WTC11 (cell line): ENCODE data around the gene TNFSF9. TPM values are rescaled to one million over a fixed set of nuclear protein-coding genes. Genes with fewer than 3 reads are reported as not detected.

ENCODE experiments used
- ATAC-seq: fragments of 200-7000 bp; cut with Tn5 transposase; 2 replicates; pipeline ENCODE4 v1.10.0; 2021; ENCODE audit warnings: mild to moderate bottlenecking, moderate library complexity
- CTCF ChIA-PET: fragments of 300-600 bp; sonication (Branson Sonifier 250); formaldehyde crosslinking; loops from one replicate; lab custom pipeline; 2021; ENCODE audit warnings: antibody characterized with exemption; lab: Charles Lee
- POLR2A ChIA-PET: fragments of 350-600 bp; sonication (Branson Sonifier 250); formaldehyde crosslinking; loops from one replicate; lab custom pipeline; 2021; ENCODE audit warnings: antibody characterized with exemption; lab: Charles Lee
- DNase-seq: peaks from one replicate; pipeline ENCODE4 v3.0.0; 2021; ENCODE audit warnings: low spot score
- H3K27ac Mint-ChIP-seq: 2 replicates; pipeline ENCODE4 v1.8.0; 2021; ENCODE audit warnings: mixed read lengths
- H3K27me3 Mint-ChIP-seq: 2 replicates; pipeline ENCODE4 v1.8.0; 2021; ENCODE audit warnings: low read depth, mild to moderate bottlenecking, moderate library complexity, mixed read lengths
- H3K36me3 Mint-ChIP-seq: 2 replicates; pipeline ENCODE4 v1.8.0; 2021; ENCODE audit warnings: mixed read lengths
- H3K4me1 Mint-ChIP-seq: 2 replicates; pipeline ENCODE4 v1.8.0; 2022; ENCODE audit warnings: mixed read lengths
- H3K4me3 Mint-ChIP-seq: 2 replicates; pipeline ENCODE4 v1.8.0; 2021; ENCODE audit warnings: mild to moderate bottlenecking, moderate library complexity, mixed read lengths
- H3K9me3 Mint-ChIP-seq: 2 replicates; pipeline ENCODE4 v1.8.0; 2021; ENCODE audit warnings: mixed read lengths
- CBFB ChIP-seq: sonication (generic); formaldehyde crosslinking; IDR thresholded peaks from 2 replicates; pipeline ENCODE4 v1.8.1; 2022; ENCODE audit warnings: mild to moderate bottlenecking, low read depth, missing genetic modification reagents
- CREM ChIP-seq: sonication (generic); formaldehyde crosslinking; IDR thresholded peaks from 2 replicates; pipeline ENCODE4 v1.8.1; 2022; ENCODE audit warnings: mild to moderate bottlenecking, missing genetic modification reagents, moderate library complexity
- ELF4 ChIP-seq: sonication (generic); formaldehyde crosslinking; IDR thresholded peaks from 2 replicates; pipeline ENCODE4 v1.8.1; 2022; ENCODE audit warnings: low read depth, mild to moderate bottlenecking, moderate library complexity, missing genetic modification reagents
- GRHL2 ChIP-seq: fragments of 250-450 bp; sonication (Bioruptor Pico); IDR thresholded peaks from 2 replicates; pipeline ENCODE4 v1.8.0; 2022; ENCODE audit warnings: mild to moderate bottlenecking, moderate library complexity; ENCODE audit not compliant: insufficient replicate concordance, severe bottlenecking
- HMGA2 ChIP-seq: fragments of 250-450 bp; sonication (Bioruptor Pico); IDR thresholded peaks from 2 replicates; pipeline ENCODE4 v1.4.0; 2021; ENCODE audit warnings: mild to moderate bottlenecking, moderate library complexity
- HMGXB4 ChIP-seq: sonication (generic); formaldehyde crosslinking; IDR thresholded peaks from 2 replicates; pipeline ENCODE4 v1.8.1; 2023; ENCODE audit warnings: mild to moderate bottlenecking, moderate library complexity, missing genetic modification reagents
- JAZF1 ChIP-seq: fragments of 250-450 bp; sonication (Bioruptor Pico); IDR thresholded peaks from 2 replicates; pipeline ENCODE4 v1.9.0; 2021; ENCODE audit warnings: moderate library complexity, mild to moderate bottlenecking, inconsistent platforms
- MYBL2 ChIP-seq: sonication (generic); formaldehyde crosslinking; IDR thresholded peaks from 2 replicates; pipeline ENCODE4 v1.8.1; 2023; ENCODE audit warnings: mild to moderate bottlenecking, moderate library complexity, missing genetic modification reagents
- NFE2L1 ChIP-seq: sonication (generic); formaldehyde crosslinking; IDR thresholded peaks from 2 replicates; pipeline ENCODE4 v1.8.1; 2023; ENCODE audit warnings: missing genetic modification reagents
- NR1H2 ChIP-seq: sonication (generic); formaldehyde crosslinking; IDR thresholded peaks from 2 replicates; pipeline ENCODE4 v1.9.0; 2021; ENCODE audit warnings: mild to moderate bottlenecking, moderate library complexity, missing genetic modification reagents
- RORB ChIP-seq: fragments of 250-450 bp; sonication (Bioruptor Pico); IDR thresholded peaks from 2 replicates; pipeline ENCODE4 v1.9.0; 2021; ENCODE audit warnings: mild to moderate bottlenecking
- TCF7 ChIP-seq: sonication (generic); formaldehyde crosslinking; IDR thresholded peaks from 2 replicates; pipeline ENCODE4 v1.8.0; 2022; ENCODE audit warnings: mild to moderate bottlenecking, low read depth, missing genetic modification reagents, moderate library complexity
- TEAD1 ChIP-seq: sonication (generic); formaldehyde crosslinking; IDR thresholded peaks from 2 replicates; pipeline ENCODE4 v1.8.0; 2022; ENCODE audit warnings: mild to moderate bottlenecking, missing genetic modification reagents
- ZNF317 ChIP-seq: sonication (generic); formaldehyde crosslinking; IDR thresholded peaks from 2 replicates; pipeline ENCODE4 v1.8.1; 2023; ENCODE audit warnings: low read depth, mild to moderate bottlenecking, moderate library complexity, missing genetic modification reagents, borderline replicate concordance
- ZNF396 ChIP-seq: fragments of 250-450 bp; sonication (Bioruptor Pico); IDR thresholded peaks from 2 replicates; pipeline ENCODE4 v1.8.0; 2021; ENCODE audit warnings: mild to moderate bottlenecking, moderate library complexity, borderline replicate concordance
- ZNF416 ChIP-seq: fragments of 250-450 bp; sonication (Bioruptor Pico); IDR thresholded peaks from 2 replicates; pipeline ENCODE4 v1.9.0; 2021; ENCODE audit warnings: mild to moderate bottlenecking, inconsistent platforms
- ZNF425 ChIP-seq: fragments of 250-450 bp; sonication (Bioruptor Pico); conservative IDR thresholded peaks from 2 replicates; pipeline ENCODE4 v1.9.0; 2021; ENCODE audit warnings: mild to moderate bottlenecking
- ZNF512 ChIP-seq: sonication (generic); formaldehyde crosslinking; IDR thresholded peaks from 2 replicates; pipeline ENCODE4 v1.8.1; 2022; ENCODE audit warnings: missing genetic modification reagents, borderline replicate concordance
- total RNA-seq: library from RNA; stranded (reverse); gene quantifications from 3 replicates; pipeline ENCODE4 v1.2.3, GENCODE V29; 2021
- TF ChIP-seq, protein P1 (sequence below): sonication (generic); formaldehyde crosslinking; IDR thresholded peaks from 2 replicates; pipeline ENCODE4 v1.8.0; 2023; ENCODE audit warnings: missing genetic modification reagents
- TF ChIP-seq, protein P2 (sequence below): sonication (generic); formaldehyde crosslinking; IDR thresholded peaks from 2 replicates; pipeline ENCODE4 v1.8.1; 2023; ENCODE audit warnings: mild to moderate bottlenecking, missing genetic modification reagents
- TF ChIP-seq, protein P3 (sequence below): sonication (generic); formaldehyde crosslinking; IDR thresholded peaks from 2 replicates; pipeline ENCODE4 v1.8.1; 2023; ENCODE audit warnings: mild to moderate bottlenecking, missing genetic modification reagents, moderate library complexity

TNFSF9 gene
- total RNA-seq, 1 experiment from 2014 or later: 2.9 TPM

- no peak overlapping the region for H3K27ac Mint-ChIP-seq
- no peak overlapping the region for H3K4me3 Mint-ChIP-seq
- H3K27me3 Mint-ChIP-seq: peaks cover 8% of the 10 kb centered on the region
- H3K36me3 Mint-ChIP-seq: no peaks in the 10 kb centered on the region
- TF ChIP-seq GRHL2 (CRISPR knock-in tag): no peak
- TF ChIP-seq CBFB (CRISPR knock-in tag): no peak
- no peak for TF ChIP-seq MYBL2
- TF ChIP-seq RORB (CRISPR knock-in tag): no peak
- CTCF ChIA-PET: no interaction called here
- H3K4me1 Mint-ChIP-seq: peaks cover 15% of the 10 kb centered on the region
- DNase-seq: no peak
- POLR2A ChIA-PET: interaction anchor here (0.9 kb wide), 1 partner anchor 8 kb away, joined by 3 read pairs; no protein-coding TSS in a partner anchor
- ATAC-seq: no peak
- no peaks in the 10 kb centered on the region for H3K9me3 Mint-ChIP-seq
Measured at GRCh38 chr19:6484831-6485230, 46.0 kb upstream of the TNFSF9 start.

DNA sequence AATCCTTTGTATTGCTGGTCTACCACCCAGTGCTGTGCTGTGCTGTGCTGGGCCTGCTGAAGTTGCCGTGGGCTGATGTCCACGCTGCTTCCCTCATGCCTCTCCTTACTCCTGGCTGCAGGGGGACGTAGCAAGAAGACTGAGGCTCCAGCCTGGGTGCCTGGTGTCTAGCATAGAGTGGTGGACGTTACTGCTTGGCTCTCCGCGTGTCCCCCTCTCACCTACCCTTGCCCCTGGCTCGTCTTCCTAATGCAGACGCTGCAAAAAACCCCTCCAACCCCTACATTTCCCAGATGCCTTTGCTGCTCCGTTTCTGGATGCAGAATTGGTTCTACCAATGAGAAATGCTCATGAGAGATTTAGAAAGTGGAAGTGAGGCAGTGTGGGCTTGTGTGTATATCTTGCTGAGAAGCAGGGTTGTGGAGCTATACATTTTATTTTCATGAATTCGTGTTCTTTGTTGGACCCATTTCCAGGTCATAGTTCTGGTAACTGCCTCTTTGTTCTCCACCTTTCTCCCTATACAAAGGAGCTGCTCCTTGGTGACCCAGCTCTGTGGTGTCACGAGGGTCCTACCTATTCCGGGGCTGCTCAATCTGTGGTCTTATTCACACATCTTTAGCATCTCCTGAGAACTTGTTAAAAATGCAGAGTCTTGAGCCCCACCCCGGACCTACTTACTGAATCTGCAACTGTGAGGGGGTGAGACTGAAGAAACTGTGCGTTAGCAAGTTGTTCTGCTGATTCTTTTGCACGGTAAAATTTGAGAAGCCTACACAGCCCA is 41.4 kb upstream of the TNFSF9 start:
- POLR2A ChIA-PET: interaction anchor here (0.6 kb wide), 1 partner anchor 91 kb away, joined by 3 read pairs; no protein-coding TSS in a partner anchor
- Mint-ChIP-seq H3K9me3 (peaks cover 11% of the 10 kb centered on the region), H3K4me3 (no peak overlapping the region), H3K27ac (no peak overlapping the region), H3K4me1 (no peaks in the 10 kb centered on the region), H3K27me3 (peaks cover 17% of the 10 kb centered on the region), H3K36me3 (no peaks in the 10 kb centered on the region)
- CTCF ChIA-PET: no interaction called here
- ATAC-seq (no peak), DNase-seq (no peak)
- TF ChIP-seq CBFB (CRISPR knock-in tag) (no peak), ZNF416 (CRISPR knock-in tag) (no peak), ZNF512 (CRISPR knock-in tag) (no peak), ELF4 (CRISPR knock-in tag) (no peak), CREM (CRISPR knock-in tag) (no peak), NR1H2 (CRISPR knock-in tag) (no peak), HMGA2 (CRISPR knock-in tag) (no peak), ZNF317 (no peak)
- TF ChIP-seq, protein P1, sequence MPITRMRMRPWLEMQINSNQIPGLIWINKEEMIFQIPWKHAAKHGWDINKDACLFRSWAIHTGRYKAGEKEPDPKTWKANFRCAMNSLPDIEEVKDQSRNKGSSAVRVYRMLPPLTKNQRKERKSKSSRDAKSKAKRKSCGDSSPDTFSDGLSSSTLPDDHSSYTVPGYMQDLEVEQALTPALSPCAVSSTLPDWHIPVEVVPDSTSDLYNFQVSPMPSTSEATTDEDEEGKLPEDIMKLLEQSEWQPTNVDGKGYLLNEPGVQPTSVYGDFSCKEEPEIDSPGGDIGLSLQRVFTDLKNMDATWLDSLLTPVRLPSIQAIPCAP (CRISPR knock-in tag): no peak

DNA sequence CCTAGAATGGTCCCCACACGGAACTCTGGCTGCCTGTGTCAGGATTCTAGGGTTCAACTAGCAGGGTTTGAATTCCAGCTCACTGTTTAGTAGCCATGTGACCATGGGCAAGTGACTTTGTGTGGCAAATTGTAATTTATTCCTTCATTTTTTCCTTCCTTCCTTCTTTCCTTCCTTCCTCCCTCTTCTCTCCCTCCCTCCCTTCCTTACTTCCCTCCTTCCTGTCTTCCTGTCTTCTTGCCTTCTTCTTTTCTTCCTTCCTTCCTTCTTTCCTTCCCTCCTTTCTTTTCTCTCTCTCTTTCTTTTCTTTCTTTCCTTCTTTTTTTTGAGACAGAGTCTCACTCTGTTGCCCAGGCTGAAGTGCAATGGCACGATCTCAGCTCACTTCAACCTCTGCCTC is 40.7 kb upstream of the TNFSF9 start:
- ChIA-PET POLR2A (interaction anchor here (0.6 kb wide), 1 partner anchor 90 kb away, joined by 3 read pairs; no protein-coding TSS in a partner anchor), CTCF (no interaction called here)
- no peak overlapping the region for H3K27ac Mint-ChIP-seq
- no peaks in the 10 kb centered on the region for H3K4me1 Mint-ChIP-seq
- no peaks in the 10 kb centered on the region for H3K36me3 Mint-ChIP-seq
- DNase-seq: no peak
- no peak for TF ChIP-seq TCF7
- TF ChIP-seq, protein P2, sequence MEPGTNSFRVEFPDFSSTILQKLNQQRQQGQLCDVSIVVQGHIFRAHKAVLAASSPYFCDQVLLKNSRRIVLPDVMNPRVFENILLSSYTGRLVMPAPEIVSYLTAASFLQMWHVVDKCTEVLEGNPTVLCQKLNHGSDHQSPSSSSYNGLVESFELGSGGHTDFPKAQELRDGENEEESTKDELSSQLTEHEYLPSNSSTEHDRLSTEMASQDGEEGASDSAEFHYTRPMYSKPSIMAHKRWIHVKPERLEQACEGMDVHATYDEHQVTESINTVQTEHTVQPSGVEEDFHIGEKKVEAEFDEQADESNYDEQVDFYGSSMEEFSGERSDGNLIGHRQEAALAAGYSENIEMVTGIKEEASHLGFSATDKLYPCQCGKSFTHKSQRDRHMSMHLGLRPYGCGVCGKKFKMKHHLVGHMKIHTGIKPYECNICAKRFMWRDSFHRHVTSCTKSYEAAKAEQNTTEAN (CRISPR knock-in tag): no peak
- TF ChIP-seq, protein P3, sequence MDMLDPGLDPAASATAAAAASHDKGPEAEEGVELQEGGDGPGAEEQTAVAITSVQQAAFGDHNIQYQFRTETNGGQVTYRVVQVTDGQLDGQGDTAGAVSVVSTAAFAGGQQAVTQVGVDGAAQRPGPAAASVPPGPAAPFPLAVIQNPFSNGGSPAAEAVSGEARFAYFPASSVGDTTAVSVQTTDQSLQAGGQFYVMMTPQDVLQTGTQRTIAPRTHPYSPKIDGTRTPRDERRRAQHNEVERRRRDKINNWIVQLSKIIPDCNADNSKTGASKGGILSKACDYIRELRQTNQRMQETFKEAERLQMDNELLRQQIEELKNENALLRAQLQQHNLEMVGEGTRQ: no peak
- no peak for TF ChIP-seq JAZF1 (CRISPR knock-in tag)
- no peak for TF ChIP-seq NFE2L1 (CRISPR knock-in tag)
- no peak for TF ChIP-seq HMGXB4 (CRISPR knock-in tag)
- TF ChIP-seq ZNF425: no peak
- no peak for TF ChIP-seq TEAD1
- TF ChIP-seq ZNF396 (CRISPR knock-in tag): no peak
- no peak for ATAC-seq
- peaks cover 17% of the 10 kb centered on the region for H3K27me3 Mint-ChIP-seq
- H3K9me3 Mint-ChIP-seq: peaks cover 11% of the 10 kb centered on the region
- H3K4me3 Mint-ChIP-seq: no peak overlapping the region
